Transverse colon (tissue), 4 donors: ENCODE results near the gene GPR68. TPM values are rescaled to one million over a fixed set of nuclear protein-coding genes. Genes with fewer than 3 reads are reported as not detected.

Source experiments
- DNase-seq: peaks from one replicate; pipeline ENCODE4 v3.0.0-alpha.2; 2019
- H3K27ac ChIP-seq, 4 donors: fragments of 200-600 bp; sonication (generic); 2 replicates each; pipeline ENCODE4 v1.5.1; 2016 to 2018; ENCODE audit warnings: inconsistent platforms in 4 of 4
- H3K27me3 ChIP-seq: fragments of 200-600 bp; sonication (generic); 2 replicates; pipeline ENCODE4 v1.5.1; 2017; ENCODE audit warnings: inconsistent platforms
- H3K36me3 ChIP-seq, 4 donors: fragments of 200-600 bp; sonication (generic); 2 replicates each; pipeline ENCODE4 v1.5.1; 2017 to 2019; ENCODE audit warnings: inconsistent platforms in 4 of 4
- H3K4me1 ChIP-seq, 4 donors: fragments of 200-600 bp; sonication (generic); 2 replicates each; pipeline ENCODE4 v1.5.1; 2017 to 2020; ENCODE audit warnings: inconsistent platforms in 4 of 4
- H3K4me3 ChIP-seq, 4 donors: fragments of 200-600 bp; sonication (generic); 1 replicate in 1 of 4; 2 replicates in 3 of 4; pipeline versions ENCODE4 v1.5.1 to v1.6.1; 2017 to 2019; ENCODE audit warnings: inconsistent platforms in 4 of 4
- H3K9me3 ChIP-seq, 2 donors: fragments of 200-600 bp; sonication (generic); 2 replicates each; pipeline ENCODE4 v1.5.1; 2017 to 2019; ENCODE audit warnings: inconsistent platforms in 2 of 2
- EP300 ChIP-seq: sonication (generic); formaldehyde crosslinking; IDR thresholded peaks from one replicate; pipeline ENCODE4 v1.6.1; 2017; ENCODE audit warnings: antibody characterized with exemption, low read depth
- POLR2A ChIP-seq: fragments of 450-650 bp; IDR thresholded peaks from one replicate; pipeline ENCODE4 v1.6.1; 2016; ENCODE audit warnings: antibody characterized with exemption, mild to moderate bottlenecking, moderate library complexity
- POLR2AphosphoS5 ChIP-seq, 3 donors: sonication (generic); formaldehyde crosslinking; IDR thresholded peaks; one replicate each; pipeline ENCODE4 v1.6.1; 2016; ENCODE audit warnings: antibody characterized with exemption in 3 of 3
- WGBS, 2 donors: methylation state at CpG; one replicate each; pipeline ENCODE4 v1.1.5; 2018; ENCODE audit warnings: low coverage in 1 of 2; 5-methylcytosine and 5-hydroxymethylcytosine counted together
- in situ Hi-C, 4 donors: fragments of 200-750 bp; cut with MboI; loops; one replicate each; pipeline versions ENCODE4 v1.15.0 to v1.15.1; 2017; ENCODE audit warnings: low sequenced_read_pairs in 3 of 4, low pct_ligation_motif_present in 1 of 4, low pct_unique_long_range_greater_than_20kb in 1 of 4
- intact Hi-C: fragments of 100-400 bp; cut with DNase I; formaldehyde crosslinking; loops from one replicate; pipeline ENCODE4 v1.15.1; 2023; ENCODE audit warnings: low total_unique reads
- total RNA-seq, 4 donors: library from RNA; depleted of rRNA; stranded (reverse); fragments of >200 nt; gene quantifications; one replicate each; pipeline ENCODE4 v1.1.0, GENCODE V29; 2016
- TF ChIP-seq, protein P1 (sequence below), 5 experiments: fragments of 200-600 bp in 3 of 5; fragments of 450-650 bp in 2 of 5; sonication (generic) in 3 of 5; IDR thresholded peaks; 1 replicate in 2 of 5; 2 replicates in 3 of 5; pipeline ENCODE4 v1.5.1; 2016 to 2017; ENCODE audit warnings: antibody characterized with exemption in 5 of 5, inconsistent platforms in 3 of 5, mild to moderate bottlenecking in 2 of 5, moderate library complexity in 1 of 5

The GPR68 gene
- total RNA-seq, 4 donors from 2014 or later, result 0.48 to 0.80 (median 0.55) TPM; not detected in 1

DNA sequence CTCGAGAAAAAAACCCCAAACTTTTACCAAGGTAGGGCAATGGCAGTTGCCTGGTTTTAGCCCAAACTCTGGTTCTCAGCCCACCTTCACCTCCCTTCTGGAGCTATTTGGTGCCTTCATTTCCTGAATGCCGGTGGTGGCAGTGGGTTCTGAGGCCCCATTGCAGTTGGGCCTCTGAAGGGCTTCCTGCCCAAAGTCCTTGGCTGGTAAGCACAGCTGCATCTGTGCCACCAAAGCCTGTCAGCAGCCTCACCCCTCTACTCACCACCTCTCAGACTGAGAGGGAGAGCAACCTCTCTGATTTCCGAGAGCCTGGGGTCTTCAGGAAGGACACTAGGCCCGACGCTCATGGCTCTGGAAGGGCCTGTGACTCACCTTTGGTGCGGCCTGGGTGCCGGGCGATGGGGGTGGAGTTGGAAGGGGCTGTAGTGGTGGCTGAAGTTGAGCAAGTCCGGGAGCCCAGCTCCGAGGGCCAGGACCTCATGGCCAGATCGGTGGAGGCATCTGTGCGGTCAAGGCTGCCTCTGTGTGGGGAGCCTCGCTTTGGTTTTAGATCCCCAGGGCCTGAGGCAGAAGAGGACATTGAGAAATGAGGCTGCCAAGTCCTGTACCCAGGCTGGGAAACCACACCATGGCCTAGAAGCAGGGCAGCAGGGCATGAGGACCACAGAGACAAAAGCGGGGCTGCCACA, 38.6 kb upstream of the GPR68 start:
- H3K27me3 ChIP-seq, result no peaks in the 10 kb centered on the region
- WGBS, 2 donors, result 95 to 96% methylated on average over 2 to 14 of the region's 14 CpGs
- peaks cover 0 to 5% (median 0%) of the 10 kb centered on the region in 4 donors for H3K36me3 ChIP-seq
- peak overlapping the region in 2 of 4 donors; percentile 43 to 52 for H3K27ac ChIP-seq
- DNase-seq, result no peak
- no peaks in the 10 kb centered on the region for H3K9me3 ChIP-seq
- intact Hi-C loops, result loop anchor here (5.0 kb wide), 1 partner anchor 1581 kb away; no protein-coding TSS in a partner anchor
- no peak overlapping the region for H3K4me3 ChIP-seq
- in situ Hi-C loops, result loop anchor here (10.0 to 25.0 kb wide), 4 partner anchors 108 to 396 kb away; no protein-coding TSS in a partner anchor
- TF ChIP-seq POLR2A, result no peak
- TF ChIP-seq POLR2AphosphoS5 (IDR thresholded peaks at IDR 0.05), result no peak
- TF ChIP-seq, protein P1, sequence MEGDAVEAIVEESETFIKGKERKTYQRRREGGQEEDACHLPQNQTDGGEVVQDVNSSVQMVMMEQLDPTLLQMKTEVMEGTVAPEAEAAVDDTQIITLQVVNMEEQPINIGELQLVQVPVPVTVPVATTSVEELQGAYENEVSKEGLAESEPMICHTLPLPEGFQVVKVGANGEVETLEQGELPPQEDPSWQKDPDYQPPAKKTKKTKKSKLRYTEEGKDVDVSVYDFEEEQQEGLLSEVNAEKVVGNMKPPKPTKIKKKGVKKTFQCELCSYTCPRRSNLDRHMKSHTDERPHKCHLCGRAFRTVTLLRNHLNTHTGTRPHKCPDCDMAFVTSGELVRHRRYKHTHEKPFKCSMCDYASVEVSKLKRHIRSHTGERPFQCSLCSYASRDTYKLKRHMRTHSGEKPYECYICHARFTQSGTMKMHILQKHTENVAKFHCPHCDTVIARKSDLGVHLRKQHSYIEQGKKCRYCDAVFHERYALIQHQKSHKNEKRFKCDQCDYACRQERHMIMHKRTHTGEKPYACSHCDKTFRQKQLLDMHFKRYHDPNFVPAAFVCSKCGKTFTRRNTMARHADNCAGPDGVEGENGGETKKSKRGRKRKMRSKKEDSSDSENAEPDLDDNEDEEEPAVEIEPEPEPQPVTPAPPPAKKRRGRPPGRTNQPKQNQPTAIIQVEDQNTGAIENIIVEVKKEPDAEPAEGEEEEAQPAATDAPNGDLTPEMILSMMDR (IDR thresholded peaks at IDR 0.05), result no peak
- TF ChIP-seq EP300, result no peak
- peaks cover 0 to 14% (median 6%) of the 10 kb centered on the region in 4 donors for H3K4me1 ChIP-seq

DNA sequence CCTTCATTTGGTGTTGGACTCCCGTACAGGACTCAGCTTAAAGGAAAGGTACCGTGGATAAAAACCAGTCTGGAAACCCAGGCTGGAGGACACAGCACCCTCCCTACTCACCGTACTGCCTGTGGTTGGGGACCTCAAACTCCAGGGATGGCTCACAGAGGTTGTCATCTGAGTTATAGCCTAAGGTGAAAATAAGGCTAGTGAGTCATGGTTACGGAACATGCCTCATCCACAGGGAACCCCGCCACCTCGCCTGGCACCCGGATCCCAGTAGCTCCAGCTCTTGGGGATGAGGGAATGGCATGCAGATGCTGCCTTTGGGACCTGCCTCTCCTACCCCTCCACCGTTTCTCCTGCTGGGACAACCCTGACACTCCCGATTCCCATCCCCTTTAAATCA, 36.8 kb upstream of the GPR68 start:
- WGBS, 2 donors, result 93 to 97% methylated on average over 3 to 9 of the region's 9 CpGs
- H3K9me3 ChIP-seq, result no peaks in the 10 kb centered on the region
- TF ChIP-seq EP300 (no peak), POLR2A (no peak), POLR2AphosphoS5 (IDR thresholded peaks at IDR 0.05) (no peak)
- TF ChIP-seq, protein P1 (IDR thresholded peaks at IDR 0.05), result no peak
- in situ Hi-C loops, result loop anchor here (10.0 to 25.0 kb wide), 4 partner anchors 107 to 394 kb away; no protein-coding TSS in a partner anchor
- peaks cover 0 to 16% (median 0%) of the 10 kb centered on the region in 4 donors for H3K36me3 ChIP-seq
- H3K4me3 ChIP-seq, result no peak overlapping the region
- H3K27me3 ChIP-seq, result no peaks in the 10 kb centered on the region
- peaks cover 0 to 14% (median 6%) of the 10 kb centered on the region in 4 donors for H3K4me1 ChIP-seq
- intact Hi-C loops, result loop anchor here (5.0 kb wide), 1 partner anchor 1579 kb away; no protein-coding TSS in a partner anchor
- no peak for DNase-seq
- H3K27ac ChIP-seq, result no peak overlapping the region

DNA sequence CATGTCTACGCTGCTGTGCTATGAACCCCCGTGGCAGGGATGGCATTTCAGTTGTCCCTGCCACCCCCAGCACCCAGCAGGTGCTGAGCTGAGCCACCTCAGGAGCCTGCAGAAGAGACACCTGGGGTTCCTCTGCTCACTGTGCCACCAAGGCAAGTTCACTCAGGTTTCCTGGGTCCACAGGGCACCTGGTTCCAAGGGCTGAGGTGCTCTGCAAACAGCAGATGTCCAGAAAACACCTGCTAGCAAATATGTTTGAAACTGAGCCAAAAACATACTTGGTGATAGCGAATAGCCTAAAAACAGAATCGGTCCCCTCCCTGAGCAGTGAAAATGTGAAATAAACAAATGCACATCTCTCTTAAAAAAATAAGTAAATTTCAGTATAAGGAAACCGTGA, 35.6 kb upstream of the GPR68 start:
- Histone ChIP-seq H3K27ac (no peak overlapping the region), H3K36me3 (peaks cover 0 to 16% (median 0%) of the 10 kb centered on the region in 4 donors), H3K4me3 (no peak overlapping the region), H3K9me3 (no peaks in the 10 kb centered on the region), H3K4me1 (peaks cover 0 to 7% (median 3%) of the 10 kb centered on the region in 4 donors), H3K27me3 (no peaks in the 10 kb centered on the region)
- no peak for DNase-seq
- TF ChIP-seq, protein P1 (IDR thresholded peaks at IDR 0.05), result no peak
- TF ChIP-seq POLR2AphosphoS5 (IDR thresholded peaks at IDR 0.05) (no peak), POLR2A (no peak), EP300 (no peak)
- WGBS, 2 donors, result 46 to 53% methylated on average over 3 to 5 of the region's 5 CpGs
- intact Hi-C loops, result loop anchor here (5.0 kb wide), 1 partner anchor 1578 kb away; no protein-coding TSS in a partner anchor
- in situ Hi-C loops, result loop anchor here (10.0 to 25.0 kb wide), 4 partner anchors 105 to 393 kb away; no protein-coding TSS in a partner anchor

DNA sequence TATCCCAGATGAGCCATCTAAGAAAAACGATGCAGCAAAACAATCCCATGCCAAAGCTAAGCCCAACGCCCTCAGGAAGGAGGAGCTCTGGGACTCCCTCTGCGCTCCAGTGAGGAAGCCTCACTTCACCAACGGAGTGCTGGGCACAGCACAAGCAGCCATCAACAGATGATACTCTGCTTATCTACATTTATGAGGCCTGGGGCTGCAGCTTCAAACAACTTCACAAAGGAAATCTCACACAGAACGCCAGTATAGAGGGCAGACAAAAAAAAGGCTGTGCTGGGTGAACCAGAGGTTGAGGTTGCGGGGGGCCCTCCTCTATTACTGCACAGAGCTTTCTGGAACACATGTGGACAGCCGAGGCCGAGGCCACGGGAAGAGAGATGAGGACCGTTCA, 34.9 kb upstream of the GPR68 start:
- Histone ChIP-seq H3K27me3 (no peaks in the 10 kb centered on the region), H3K9me3 (no peaks in the 10 kb centered on the region), H3K36me3 (peaks cover 0 to 16% (median 0%) of the 10 kb centered on the region in 4 donors), H3K27ac (no peak overlapping the region), H3K4me3 (no peak overlapping the region), H3K4me1 (peaks cover 0 to 4% (median 0%) of the 10 kb centered on the region in 4 donors)
- DNase-seq, result no peak
- 95% methylated on average over 10 of the region's 10 CpGs; no CpG with 5 or more reads in 1 of the 2 donors for WGBS, 2 donors
- in situ Hi-C loops, result loop anchor here in 2 of 4 donors (25.0 kb wide), 2 partner anchors 367 to 392 kb away; no protein-coding TSS in a partner anchor
- intact Hi-C loops, result no loop called here
- TF ChIP-seq POLR2AphosphoS5 (IDR thresholded peaks at IDR 0.05), result no peak
- TF ChIP-seq, protein P1 (IDR thresholded peaks at IDR 0.05), result no peak
- no peak for TF ChIP-seq POLR2A
- no peak for TF ChIP-seq EP300
